Central memory CD4-positive, alpha-beta T cell (primary cell): ENCODE measurements around the gene LEO1.

ENCODE experiments used
- DNase-seq: peaks from one replicate; pipeline ENCODE4 v3.0.0; 2022

LEO1 gene

DNA sequence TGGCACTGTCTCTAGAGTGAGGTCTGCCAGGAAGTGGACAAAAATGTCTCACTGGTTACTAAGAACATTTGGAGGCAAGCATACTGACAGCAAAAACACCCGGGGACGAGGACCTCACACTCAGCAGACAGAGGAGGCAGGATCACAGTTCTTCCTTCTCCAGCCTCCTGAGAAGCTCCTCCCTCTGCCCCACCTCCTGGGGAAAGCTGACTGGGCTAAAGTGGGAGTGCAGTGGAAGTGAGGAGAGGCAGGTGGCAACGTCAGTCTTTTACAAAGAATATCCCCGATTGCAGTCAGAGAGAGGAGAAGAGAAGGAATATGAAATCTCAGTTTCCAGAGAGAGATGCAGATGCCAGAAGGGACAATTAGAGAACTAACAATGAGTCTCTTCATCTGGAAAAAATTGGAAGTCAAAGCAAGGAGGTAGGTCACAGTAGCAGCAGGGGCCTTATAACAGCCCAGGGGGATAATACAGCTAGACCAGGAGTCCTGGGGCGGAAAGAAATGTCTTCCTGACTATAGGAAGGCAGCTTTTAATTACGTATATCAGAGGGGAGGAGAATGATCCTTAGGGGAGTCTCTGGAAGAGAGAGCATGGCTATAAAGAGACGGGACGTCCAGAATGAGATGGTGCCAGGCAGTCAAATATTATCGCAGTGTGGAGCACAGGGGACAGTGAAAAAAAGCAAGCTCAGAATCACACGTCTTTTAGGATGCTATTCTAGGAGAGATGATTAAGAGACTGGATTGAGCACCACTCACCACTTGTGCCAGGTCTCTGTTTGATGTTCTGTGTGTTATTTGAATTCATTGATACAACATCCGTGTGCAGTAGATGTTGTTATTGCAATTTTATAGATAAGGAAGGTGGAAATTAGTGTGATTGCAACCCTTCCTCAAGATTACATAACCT lies 47.2 kb downstream of the LEO1 start:
- DNase-seq = no peak

DNA sequence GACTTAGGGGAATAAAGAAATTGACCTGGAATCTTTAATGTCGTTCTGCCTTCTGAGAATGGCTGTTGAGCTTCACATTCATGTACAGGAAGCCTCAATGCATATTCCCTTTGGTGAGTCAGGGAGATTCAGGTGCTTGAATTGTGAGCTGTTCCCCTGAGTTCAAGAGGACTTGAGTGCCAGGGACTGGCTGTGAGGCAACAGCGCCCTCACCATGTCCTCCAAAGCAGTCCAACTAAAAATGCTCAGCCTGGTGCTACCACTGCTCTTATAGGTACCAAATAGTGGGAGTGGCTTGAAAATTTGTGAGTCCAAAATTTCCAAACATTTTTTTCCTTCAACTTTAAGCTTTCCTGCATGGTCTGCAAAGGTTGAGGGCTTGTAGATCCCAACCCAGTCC lies 54.1 kb downstream of the LEO1 start:
- DNase-seq = no peak

DNA sequence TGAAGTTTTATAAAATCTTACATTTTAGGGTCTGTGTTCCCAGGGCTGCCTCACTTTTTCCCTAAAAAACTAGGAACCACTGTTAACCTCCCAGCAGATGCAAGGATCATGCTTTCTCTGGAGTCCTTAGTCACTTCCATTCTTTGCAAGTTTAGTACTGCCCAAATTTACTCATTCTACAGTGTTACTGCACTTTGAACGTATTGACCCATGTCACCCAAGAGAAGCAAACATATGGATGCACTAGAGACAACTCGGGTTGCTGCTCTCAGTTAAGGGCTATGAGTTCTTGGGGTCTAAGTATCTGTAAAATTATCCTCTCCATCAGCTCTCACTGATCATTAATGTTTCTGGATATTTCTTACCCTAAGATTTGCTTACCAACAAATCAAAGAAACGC lies 59.0 kb downstream of the LEO1 start:
- DNase-seq = no peak

DNA sequence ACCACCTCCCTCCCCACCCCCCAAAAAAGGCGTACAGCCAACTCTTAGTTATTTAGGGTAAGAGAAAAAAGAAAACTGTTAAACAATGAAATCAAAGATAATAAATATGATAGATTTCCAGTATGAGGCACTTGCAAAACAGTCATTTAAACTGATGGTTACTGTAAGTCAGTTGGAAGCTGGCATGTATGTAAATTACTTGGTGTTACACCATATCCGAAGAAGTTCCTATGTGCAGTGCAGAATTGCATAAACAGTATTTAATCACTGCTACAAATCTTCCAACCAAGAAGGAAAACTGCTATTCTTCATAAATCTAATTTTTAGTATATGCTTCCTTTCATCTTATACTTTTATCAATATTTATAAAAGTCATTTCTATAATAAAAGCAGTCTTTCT lies 62.0 kb downstream of the LEO1 start:
- DNase-seq = no peak

DNA sequence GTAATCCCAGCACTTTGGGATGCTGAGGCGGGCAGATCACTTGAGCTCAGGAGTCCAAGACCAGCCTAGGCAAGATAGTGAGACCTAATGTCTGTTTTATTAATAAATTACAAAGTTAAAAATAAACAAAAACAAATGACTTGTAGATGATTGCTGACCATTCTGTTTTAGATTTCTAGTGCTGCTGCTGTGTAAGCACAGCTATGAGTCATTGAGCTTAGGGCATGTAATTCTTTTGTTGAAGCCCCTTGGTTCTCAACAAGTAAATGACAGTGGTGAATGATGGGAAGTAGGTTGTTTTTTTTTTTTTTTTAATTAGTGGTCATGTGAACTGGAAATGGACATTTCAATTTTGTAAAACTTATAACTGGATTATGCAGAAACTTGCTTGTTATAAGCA lies 63.3 kb downstream of the LEO1 start:
- no peak for DNase-seq

DNA sequence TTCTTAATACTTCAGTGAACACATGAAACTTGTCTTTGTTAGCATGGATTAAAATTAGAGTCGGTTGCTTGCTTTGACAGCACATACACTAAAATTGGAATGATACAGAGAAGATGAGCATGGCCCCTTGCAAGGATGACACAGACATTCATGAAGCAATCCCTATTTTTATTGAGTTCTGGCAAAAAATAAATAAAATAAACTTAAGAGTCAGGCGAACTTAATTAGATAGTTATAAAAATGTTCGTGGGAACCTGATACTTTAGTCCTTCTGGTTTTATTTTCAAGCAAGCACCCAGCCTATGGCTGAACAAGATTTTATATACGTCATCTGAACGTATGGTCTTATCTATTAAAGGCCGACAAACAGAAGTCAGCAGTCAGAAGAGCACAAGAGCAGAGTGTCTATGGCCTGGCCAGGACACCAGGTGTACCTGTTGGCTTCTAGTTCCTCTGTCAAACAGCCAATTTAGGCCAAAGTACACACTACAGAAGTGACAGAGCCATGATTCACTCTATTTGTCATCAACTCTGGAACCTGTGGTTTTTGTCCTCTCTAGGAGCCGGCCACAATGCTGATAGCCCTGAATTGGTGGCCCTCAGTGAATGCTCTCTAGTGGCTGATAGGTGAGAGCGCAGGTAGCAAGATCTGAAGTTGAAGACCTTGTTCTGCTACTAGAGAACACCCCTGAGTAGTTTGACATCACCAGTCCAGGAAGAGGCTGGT lies 64.3 kb downstream of the LEO1 start:
- DNase-seq = no peak

DNA sequence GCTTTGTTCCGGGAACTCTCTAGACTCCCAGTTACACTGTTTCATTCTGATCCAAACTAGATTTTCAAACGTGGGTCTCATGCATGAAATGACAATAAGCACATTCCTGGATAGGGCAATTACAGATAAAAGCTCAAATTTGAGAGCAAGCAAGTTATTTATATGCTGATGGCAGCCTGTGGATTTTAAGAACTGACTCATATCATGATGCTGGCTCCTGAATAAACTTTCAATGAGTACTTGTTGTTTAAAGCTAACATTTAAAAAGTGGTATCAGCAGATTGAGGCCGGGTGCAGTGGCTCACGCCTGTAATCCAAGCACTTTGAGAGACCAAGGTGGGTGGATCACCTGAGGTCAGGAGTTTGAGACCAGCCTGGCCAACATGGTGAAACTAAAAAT lies 66.6 kb downstream of the LEO1 start:
- DNase-seq = no peak

DNA sequence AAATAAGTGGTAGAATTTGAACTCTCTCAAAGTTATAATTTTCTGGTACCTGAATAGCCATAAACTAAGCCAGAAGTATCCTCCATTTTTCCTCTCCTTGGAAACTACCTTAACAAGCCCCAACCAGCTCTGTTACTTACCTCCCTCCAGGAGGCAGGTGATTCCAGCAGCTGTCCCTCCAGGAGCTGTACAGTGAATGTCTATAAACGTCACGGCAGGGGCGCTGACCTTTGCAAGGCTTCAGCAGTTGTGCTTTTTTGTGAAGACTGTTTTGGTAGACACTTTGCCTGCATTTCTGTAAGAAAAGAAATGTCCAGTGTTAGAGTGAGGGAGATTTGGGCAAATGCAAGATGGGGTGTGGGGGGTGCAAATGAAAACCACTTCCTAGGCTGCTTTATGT lies 67.2 kb downstream of the LEO1 start:
- no peak for DNase-seq

DNA sequence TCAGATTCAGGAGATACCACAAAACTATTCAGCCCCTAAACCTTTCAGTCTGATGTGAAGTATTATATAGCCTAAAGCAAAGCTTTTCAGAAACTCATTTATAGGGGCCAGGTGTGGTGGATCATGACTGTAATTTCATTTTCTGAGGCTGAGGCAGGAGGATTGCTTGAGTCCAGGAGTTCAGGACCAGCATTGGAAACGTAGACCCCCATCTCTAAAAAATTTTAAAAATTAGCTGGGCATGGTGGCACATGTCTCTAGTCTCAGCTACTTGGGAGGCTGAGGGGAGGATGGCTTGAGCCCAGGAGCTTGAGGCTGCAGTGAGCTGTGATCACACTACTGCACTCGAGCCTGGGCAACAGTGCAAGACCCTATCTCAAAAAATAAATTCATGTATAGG lies 82.1 kb downstream of the LEO1 start:
- DNase-seq = no peak

DNA sequence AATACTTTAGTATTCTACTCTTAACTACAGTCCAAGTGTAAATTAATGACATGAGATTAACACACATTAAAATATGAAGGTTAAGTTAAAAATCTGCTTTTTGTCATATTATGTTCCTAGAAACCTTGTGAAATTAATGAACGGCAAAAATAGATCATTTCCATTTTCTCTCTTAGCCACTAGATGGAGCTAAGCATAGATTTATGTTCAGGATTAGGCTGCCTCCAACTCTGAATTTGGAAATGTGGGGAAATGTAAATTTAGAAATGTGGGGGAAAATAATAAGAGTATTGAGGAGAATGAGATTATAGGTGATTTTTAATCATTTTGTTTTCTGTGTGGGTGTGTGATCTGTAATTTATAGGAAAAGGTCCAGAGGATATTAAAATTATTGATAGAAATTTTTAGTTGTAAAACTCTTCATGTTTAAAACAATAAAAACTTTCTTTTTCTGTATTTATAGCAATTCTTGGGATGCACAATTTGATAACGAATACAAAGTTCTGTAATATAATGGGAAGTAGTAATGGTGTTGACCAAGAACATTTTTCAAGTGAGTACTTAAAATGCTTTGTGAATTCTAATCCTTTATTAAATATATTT lies 82.9 kb downstream of the LEO1 start:
- peak; percentile 7 for DNase-seq
